PC-9 (cell line): ENCODE results near the gene ZFYVE26. TPM values are rescaled to one million over a fixed set of nuclear protein-coding genes. Genes with fewer than 3 reads are reported as not detected.
"Not testable (repeated sequence)": the region's sequence is repeated elsewhere in the genome, so short reads cannot be mapped to it uniquely, and the experiment has no call there.

ENCODE experiments used
- BruUV-seq: library from RNA; stranded (reverse); fragments of 400-500 nt; replicated peaks from 2 replicates; lab custom pipeline; 2021; lab: Mats Ljungman, UMichigan
- CTCF ChIA-PET: fragments of 300-600 bp; sonication (Branson Sonifier 250); formaldehyde crosslinking; loops from one replicate; lab custom pipeline; 2022; ENCODE audit warnings: antibody characterized with exemption; lab: Charles Lee
- POLR2A ChIA-PET: fragments of 300-600 bp; sonication (Branson Sonifier 250); formaldehyde crosslinking; loops from one replicate; lab custom pipeline; 2022; ENCODE audit warnings: antibody characterized with exemption; ENCODE audit not compliant: unreplicated experiment; lab: Charles Lee
- DNase-seq, 2 experiments: peaks; one replicate each; pipeline versions ENCODE4 v3.0.0 to v3.0.0-alpha.2; 2015 to 2022; ENCODE audit warnings: mixed read lengths in 1 of 2
- H2AFZ ChIP-seq: fragments of 200-600 bp; sonication (generic); 2 replicates; pipeline ENCODE4 v1.8.1; 2017; ENCODE audit warnings: antibody characterized with exemption
- H3F3A ChIP-seq: fragments of 200-600 bp; sonication (generic); 2 replicates; pipeline ENCODE4 v1.8.1; 2017; ENCODE audit warnings: antibody characterized with exemption, mild to moderate bottlenecking, low read depth; ENCODE audit not compliant: insufficient read depth
- H3K27ac ChIP-seq: fragments of 200-600 bp; sonication (generic); 2 replicates; pipeline ENCODE4 v1.6.1; 2016; ENCODE audit warnings: mixed run types
- H3K27me3 ChIP-seq: fragments of 200-600 bp; sonication (generic); 2 replicates; pipeline ENCODE4 v1.6.1; 2016; ENCODE audit warnings: low read depth, mixed run types; ENCODE audit not compliant: insufficient read depth
- H3K36me3 ChIP-seq: fragments of 200-600 bp; sonication (generic); 2 replicates; pipeline ENCODE4 v1.6.1; 2016; ENCODE audit warnings: low read depth, mixed run types
- H3K4me1 ChIP-seq: fragments of 200-600 bp; sonication (generic); replicated peaks from 2 replicates; pipeline ENCODE4 v1.6.1; 2016; ENCODE audit warnings: mixed run types; ENCODE audit not compliant: insufficient read depth
- H3K4me2 ChIP-seq: fragments of 200-600 bp; sonication (generic); 2 replicates; pipeline ENCODE4 v1.6.1; 2017; ENCODE audit warnings: mixed run types
- H3K4me3 ChIP-seq: fragments of 200-600 bp; sonication (generic); 2 replicates; pipeline ENCODE4 v1.6.1; 2016; ENCODE audit warnings: mixed run types
- H3K79me2 ChIP-seq: fragments of 200-600 bp; sonication (generic); 2 replicates; pipeline ENCODE4 v1.6.1; 2017; ENCODE audit warnings: low read depth, mixed run types
- H3K9me2 ChIP-seq: fragments of 200-600 bp; sonication (generic); 2 replicates; pipeline ENCODE4 v1.8.1; 2017; ENCODE audit warnings: mild to moderate bottlenecking; ENCODE audit not compliant: insufficient read depth
- H3K9me3 ChIP-seq: fragments of 200-600 bp; sonication (generic); 2 replicates; pipeline ENCODE4 v1.8.1; 2016; ENCODE audit warnings: low read depth; ENCODE audit not compliant: insufficient read depth
- H4K20me1 ChIP-seq: fragments of 200-600 bp; sonication (generic); 2 replicates; pipeline ENCODE4 v1.8.1; 2017; ENCODE audit not compliant: insufficient read depth
- EZH2 ChIP-seq: fragments of 200-600 bp; sonication (generic); IDR thresholded peaks from 2 replicates; pipeline ENCODE4 v1.8.0; 2017; ENCODE audit warnings: antibody characterized with exemption, low read depth
- intact Hi-C: fragments of 100-400 bp; cut with micrococcal nuclease; formaldehyde crosslinking; loops from one replicate; pipeline ENCODE4 v1.10.0; 2022; ENCODE audit not compliant: unreplicated experiment
- total RNA-seq: library from RNA; stranded (reverse); gene quantifications from 2 replicates; pipeline ENCODE4 v1.2.3, GENCODE V29; 2021
- TF ChIP-seq, protein P1 (sequence below): fragments of 200-600 bp; sonication (generic); conservative IDR thresholded peaks from 2 replicates; pipeline ENCODE4 v1.6.1; 2017; ENCODE audit warnings: mixed run types, antibody characterized with exemption, mild to moderate bottlenecking, moderate library complexity

The ZFYVE26 gene
- total RNA-seq, 1 experiment from 2014 or later: 19.2 TPM

DNA sequence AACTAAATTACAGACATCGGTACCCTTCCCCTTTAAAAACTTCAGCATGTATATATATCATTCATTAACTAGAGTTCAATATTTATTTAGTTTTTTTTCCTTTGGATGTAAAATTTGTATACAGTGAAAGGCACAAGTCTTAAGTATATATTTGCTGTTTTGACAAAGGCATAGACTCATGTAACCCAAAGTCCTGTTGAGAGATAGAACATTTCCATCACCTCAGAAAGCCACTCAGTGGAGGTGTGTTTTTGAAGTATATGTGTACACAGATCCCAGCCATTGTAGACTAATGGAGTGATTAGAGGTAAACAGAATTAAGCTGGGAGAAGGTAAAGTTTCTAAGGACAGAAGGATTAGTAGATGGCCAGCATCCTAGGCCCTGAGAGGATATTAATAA lies 99.3 kb downstream of the ZFYVE26 start:
- POLR2A ChIA-PET: no interaction called here

DNA sequence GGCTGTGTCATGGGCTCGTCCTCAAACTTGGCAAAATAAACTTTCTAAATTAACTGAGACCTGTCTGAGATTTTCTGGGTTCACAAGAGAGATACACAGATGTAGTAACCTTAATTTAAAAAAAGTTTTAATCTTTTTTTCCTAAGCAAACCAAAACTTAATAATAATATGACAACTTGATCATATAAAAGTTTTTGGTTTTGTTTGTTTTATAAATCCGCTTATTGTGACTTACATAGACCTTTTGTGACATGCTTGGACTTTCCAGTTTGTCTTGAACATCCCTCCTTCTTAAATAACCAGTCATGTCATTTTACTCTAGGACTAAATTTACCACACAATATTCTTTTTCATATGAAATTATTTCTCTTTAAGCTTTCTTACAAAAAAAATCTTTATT lies 106.2 kb downstream of the ZFYVE26 start:
- no peak overlapping the region for H2AFZ ChIP-seq
- H3K79me2 ChIP-seq: no peaks in the 10 kb centered on the region
- H3K4me2 ChIP-seq: no peak overlapping the region
- no peak for DNase-seq
- no TSS peak for BruUV-seq
- H3K27ac ChIP-seq: no peak overlapping the region
- no peaks in the 10 kb centered on the region for H3K36me3 ChIP-seq
- H3K27me3 ChIP-seq: no peaks in the 10 kb centered on the region
- no peaks in the 10 kb centered on the region for H3K9me2 ChIP-seq
- no peak overlapping the region for H3K4me3 ChIP-seq
- peaks cover 12% of the 10 kb centered on the region for H3K9me3 ChIP-seq
- CTCF ChIA-PET: no interaction called here
- no peaks in the 10 kb centered on the region for H4K20me1 ChIP-seq
- intact Hi-C loops: no loop called here
- TF ChIP-seq EZH2: no peak
- TF ChIP-seq, protein P1, sequence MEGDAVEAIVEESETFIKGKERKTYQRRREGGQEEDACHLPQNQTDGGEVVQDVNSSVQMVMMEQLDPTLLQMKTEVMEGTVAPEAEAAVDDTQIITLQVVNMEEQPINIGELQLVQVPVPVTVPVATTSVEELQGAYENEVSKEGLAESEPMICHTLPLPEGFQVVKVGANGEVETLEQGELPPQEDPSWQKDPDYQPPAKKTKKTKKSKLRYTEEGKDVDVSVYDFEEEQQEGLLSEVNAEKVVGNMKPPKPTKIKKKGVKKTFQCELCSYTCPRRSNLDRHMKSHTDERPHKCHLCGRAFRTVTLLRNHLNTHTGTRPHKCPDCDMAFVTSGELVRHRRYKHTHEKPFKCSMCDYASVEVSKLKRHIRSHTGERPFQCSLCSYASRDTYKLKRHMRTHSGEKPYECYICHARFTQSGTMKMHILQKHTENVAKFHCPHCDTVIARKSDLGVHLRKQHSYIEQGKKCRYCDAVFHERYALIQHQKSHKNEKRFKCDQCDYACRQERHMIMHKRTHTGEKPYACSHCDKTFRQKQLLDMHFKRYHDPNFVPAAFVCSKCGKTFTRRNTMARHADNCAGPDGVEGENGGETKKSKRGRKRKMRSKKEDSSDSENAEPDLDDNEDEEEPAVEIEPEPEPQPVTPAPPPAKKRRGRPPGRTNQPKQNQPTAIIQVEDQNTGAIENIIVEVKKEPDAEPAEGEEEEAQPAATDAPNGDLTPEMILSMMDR: no peak
- H3F3A ChIP-seq: no peaks in the 10 kb centered on the region
- H3K4me1 ChIP-seq: 0 out of 2 replicates have a peak, but pooled peaks cover 4% of the 10 kb centered on the region
- POLR2A ChIA-PET: no interaction called here

More for the DNA sequence above, 99.3 kb downstream of the ZFYVE26 start:
- H3K4me3 ChIP-seq: no peak overlapping the region
- no TSS peak for BruUV-seq
- H2AFZ ChIP-seq: no peak overlapping the region
- CTCF ChIA-PET: no interaction called here
- TF ChIP-seq EZH2: no peak
- TF ChIP-seq, protein P1: no peak
- no peaks in the 10 kb centered on the region for H3K27me3 ChIP-seq
- no peak overlapping the region for H3K4me2 ChIP-seq
- no peaks in the 10 kb centered on the region for H4K20me1 ChIP-seq
- no peaks in the 10 kb centered on the region for H3K36me3 ChIP-seq
- intact Hi-C loops: no loop called here
- H3K79me2 ChIP-seq: no peaks in the 10 kb centered on the region
- H3K4me1 ChIP-seq: no peaks in the 10 kb centered on the region
- no peaks in the 10 kb centered on the region for H3K9me2 ChIP-seq
- H3K27ac ChIP-seq: no peak overlapping the region
- no peaks in the 10 kb centered on the region for H3K9me3 ChIP-seq
- DNase-seq: no peak
- no peaks in the 10 kb centered on the region for H3F3A ChIP-seq

DNA sequence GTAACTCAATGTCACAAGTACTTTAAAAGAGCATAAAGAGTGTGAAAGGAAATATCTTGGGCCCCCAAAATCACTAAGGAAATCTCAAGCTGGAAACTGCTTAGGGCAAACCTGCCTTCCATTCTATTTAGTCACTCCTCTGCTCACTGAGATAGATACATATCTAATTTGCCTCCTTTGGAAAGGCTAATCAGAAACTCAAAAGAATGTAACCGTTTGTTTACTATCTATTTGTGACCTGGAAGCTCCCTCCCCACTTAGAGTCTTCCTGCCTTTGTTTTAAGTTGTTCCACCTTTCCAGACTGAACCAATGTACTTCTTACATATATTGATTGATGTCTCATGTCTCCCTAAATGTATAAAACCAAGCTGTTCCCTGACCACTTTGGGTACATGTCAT lies 106.6 kb downstream of the ZFYVE26 start:
- H3F3A ChIP-seq, CTCF ChIA-PET, H2AFZ ChIP-seq, H3K9me2 ChIP-seq, H3K4me1 ChIP-seq, BruUV-seq, H3K4me2 ChIP-seq, DNase-seq, H4K20me1 ChIP-seq, H3K4me3 ChIP-seq, H3K27me3 ChIP-seq, POLR2A ChIA-PET, H3K27ac ChIP-seq, H3K36me3 ChIP-seq, H3K79me2 ChIP-seq: not testable (repeated sequence)
- H3K9me3 ChIP-seq: peaks cover 12% of the 10 kb centered on the region
- intact Hi-C loops: loop anchor here (10.0 kb wide), 1 partner anchor 1085 kb away; no protein-coding TSS in a partner anchor

DNA sequence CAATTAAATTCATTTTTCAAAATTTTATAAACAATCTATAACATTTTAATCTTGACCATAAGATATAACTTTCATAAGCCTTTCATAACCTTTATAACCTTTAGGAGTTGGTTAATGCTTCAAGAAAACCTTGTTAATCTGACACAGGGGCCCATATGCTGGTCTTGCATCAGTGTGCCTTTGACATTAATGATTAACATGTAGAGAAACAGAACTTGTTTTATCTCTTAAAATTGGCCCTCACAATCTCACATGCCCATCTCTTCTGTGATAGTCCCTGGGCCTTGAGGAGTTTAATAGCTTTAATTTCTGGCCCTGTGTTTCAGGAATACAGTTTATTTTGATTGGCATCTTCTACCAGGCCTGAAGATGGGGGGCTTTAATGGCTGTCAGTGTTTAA lies 107.0 kb downstream of the ZFYVE26 start:
- BruUV-seq, CTCF ChIA-PET, H2AFZ ChIP-seq, H3K4me1 ChIP-seq, H4K20me1 ChIP-seq, H3K4me3 ChIP-seq, H3K36me3 ChIP-seq, H3K9me2 ChIP-seq, H3K4me2 ChIP-seq, H3K27ac ChIP-seq, H3F3A ChIP-seq, H3K79me2 ChIP-seq, DNase-seq, H3K27me3 ChIP-seq: not testable (repeated sequence)
- POLR2A ChIA-PET: interaction anchor here (0.7 kb wide), 1 partner anchor 664 kb away, joined by 18 read pairs; no protein-coding TSS in a partner anchor
- H3K9me3 ChIP-seq: peaks cover 12% of the 10 kb centered on the region
- intact Hi-C loops: loop anchor here (10.0 kb wide), 1 partner anchor 1085 kb away; no protein-coding TSS in a partner anchor
